Right lobe of liver (tissue), 6 donors: ENCODE measurements around the gene DDX41. TPM values are rescaled to one million over a fixed set of nuclear protein-coding genes. Genes with fewer than 3 reads are reported as not detected.
"Not testable (repeated sequence)": the region's sequence is repeated elsewhere in the genome, so short reads cannot be mapped to it uniquely, and the experiment has no call there.

Experiments
- ATAC-seq, 4 donors: fragments of 200-7000 bp; cut with Tn5 transposase; one replicate each; pipeline ENCODE4 v1.9.1; 2020; ENCODE audit warnings: mild to moderate bottlenecking in 4 of 4, moderate library complexity in 4 of 4
- DNase-seq, 3 donors: peaks; one replicate each; pipeline ENCODE4 v3.0.0-alpha.2; 2020
- H3K27ac ChIP-seq, 3 donors: fragments of 200-600 bp; one replicate each; pipeline ENCODE4 v1.8.0; 2022
- H3K27me3 ChIP-seq, 2 donors: fragments of 200-600 bp; one replicate each; pipeline ENCODE4 v1.8.0; 2022
- H3K36me3 ChIP-seq, 4 donors: fragments of 200-600 bp; sonication (generic) in 1 of 4; one replicate each; pipeline versions ENCODE4 v1.5.1 to v1.8.0; 2017 to 2022; ENCODE audit warnings: control low read depth in 1 of 4
- H3K4me1 ChIP-seq, 4 donors: fragments of 200-600 bp; sonication (generic) in 1 of 4; one replicate each; pipeline versions ENCODE4 v1.5.1 to v1.8.0; 2017 to 2022; ENCODE audit warnings: control low read depth in 1 of 4
- H3K4me3 ChIP-seq, 3 donors: fragments of 200-600 bp; one replicate each; pipeline ENCODE4 v1.8.0; 2022
- H3K9me3 ChIP-seq, 4 donors: fragments of 200-600 bp; sonication (generic) in 1 of 4; one replicate each; pipeline versions ENCODE4 v1.5.1 to v1.8.0; 2017 to 2022; ENCODE audit warnings: control low read depth in 1 of 4
- CTCF ChIP-seq, 4 donors: fragments of 200-600 bp in 3 of 4; fragments of 450-650 bp in 1 of 4; IDR thresholded peaks; one replicate each; pipeline versions ENCODE4 v1.5.1 to v1.8.0; 2016 to 2022; ENCODE audit warnings: antibody characterized with exemption in 4 of 4, mild to moderate bottlenecking in 2 of 4
- POLR2A ChIP-seq: fragments of 450-650 bp; IDR thresholded peaks from one replicate; pipeline ENCODE4 v1.6.1; 2017; ENCODE audit warnings: antibody characterized with exemption, mild to moderate bottlenecking
- WGBS: methylation state at CpG from one replicate; pipeline ENCODE4 v1.1.6; 2018; ENCODE audit warnings: low coverage, low lambda C conversion rate; ENCODE audit not compliant: insufficient coverage; ENCODE audit errors: missing lambda C conversion rate; 5-methylcytosine and 5-hydroxymethylcytosine counted together
- intact Hi-C, 2 donors: fragments of 100-400 bp; cut with DNase I; formaldehyde crosslinking; loops; one replicate each; pipeline versions ENCODE4 v1.11.2 to v1.14.1; 2022
- total RNA-seq, 6 experiments: library from RNA; depleted of rRNA in 2 of 6; stranded (reverse); fragments of >200 nt in 2 of 6; fragmentation: NEBNext Ultra II Directional in 3 of 6; extraction: Animal tissue kit (Norgen Biotek cat#: 25700) in 3 of 6; gene quantifications; one replicate each; pipeline versions ENCODE4 v1.1.0 to v1.2.4, GENCODE V29; 2016 to 2023
- donor health status: DM: no; HTN: yes; CAD: no.
- donor health status: DM: no; HTN: no; CAD: no.
- donor health status: DM: no; HTN: no; CAD: no.
- donor health status: DM: no; HTN: yes; CAD: no.
- donor health status: DM: no; HTN: yes; CAD: no.

The DDX41 gene
- total RNA-seq, 6 experiments from 2014 or later, result 35.1 to 64.8 (median 47.9) TPM

- WGBS, result 74% methylated on average over 3 of the region's 15 CpGs
- Histone ChIP-seq H3K27ac (no peak overlapping the region), H3K27me3 (no peaks in the 10 kb centered on the region), H3K9me3 (no peaks in the 10 kb centered on the region), H3K36me3 (peaks cover 0 to 2% (median 0%) of the 10 kb centered on the region in 4 donors), H3K4me1 (no peaks in the 10 kb centered on the region), H3K4me3 (no peak overlapping the region)
- DNase-seq, result no peak
- intact Hi-C loops, result no loop called here
- no peak for TF ChIP-seq CTCF (IDR thresholded peaks at IDR 0.05)
- TF ChIP-seq POLR2A, result no peak
- no peak for ATAC-seq
These were observed 28.8 kb downstream of the DDX41 start for GRCh38 chr5:177487975-177488374.

- Histone ChIP-seq H3K27me3 (no peaks in the 10 kb centered on the region), H3K27ac (no peak overlapping the region), H3K36me3 (peaks cover 0 to 2% (median 0%) of the 10 kb centered on the region in 4 donors), H3K4me3 (no peak overlapping the region), H3K4me1 (no peaks in the 10 kb centered on the region), H3K9me3 (no peaks in the 10 kb centered on the region)
- intact Hi-C loops, result no loop called here
- ATAC-seq (no peak), DNase-seq (no peak)
- WGBS, result 100% methylated on average over 2 of the region's 8 CpGs
- no peak for TF ChIP-seq POLR2A
- TF ChIP-seq CTCF (IDR thresholded peaks at IDR 0.05), result no peak
These were observed 29.6 kb downstream of the DDX41 start for GRCh38 chr5:177487144-177487543.

GRCh38 chr5:177486256-177486655, 30.5 kb downstream of the DDX41 start:
- H3K27me3 ChIP-seq, result no peaks in the 10 kb centered on the region
- intact Hi-C loops, result no loop called here
- H3K27ac ChIP-seq, result no peak overlapping the region
- ATAC-seq (no peak), DNase-seq (no peak)
- no peak overlapping the region for H3K4me3 ChIP-seq
- no peak for TF ChIP-seq POLR2A
- no peak for TF ChIP-seq CTCF (IDR thresholded peaks at IDR 0.05)
- H3K36me3 ChIP-seq, result peaks cover 0 to 2% (median 0%) of the 10 kb centered on the region in 4 donors
- 90% methylated on average over 2 of the region's 3 CpGs for WGBS
- H3K4me1 ChIP-seq, result no peaks in the 10 kb centered on the region
- no peaks in the 10 kb centered on the region for H3K9me3 ChIP-seq

- intact Hi-C loops, H3K27ac ChIP-seq, H3K27me3 ChIP-seq, H3K9me3 ChIP-seq, DNase-seq, H3K4me3 ChIP-seq, ATAC-seq, H3K4me1 ChIP-seq, H3K36me3 ChIP-seq: not testable (repeated sequence)
- 93% methylated on average over 3 of the region's 3 CpGs for WGBS
These were observed 31.0 kb downstream of the DDX41 start for GRCh38 chr5:177485753-177486152.

GRCh38 chr5:177484902-177485549, 31.7 kb downstream of the DDX41 start:
- no peak for ATAC-seq
- no peaks in the 10 kb centered on the region for H3K27me3 ChIP-seq
- no peak overlapping the region for H3K4me3 ChIP-seq
- intact Hi-C loops, result no loop called here
- H3K9me3 ChIP-seq, result no peaks in the 10 kb centered on the region
- TF ChIP-seq POLR2A, result no peak
- TF ChIP-seq CTCF (IDR thresholded peaks at IDR 0.05), result no peak
- no peak overlapping the region for H3K27ac ChIP-seq
- peaks cover 0 to 4% (median 1%) of the 10 kb centered on the region in 4 donors for H3K4me1 ChIP-seq
- WGBS, result 75% methylated on average over 7 of the region's 13 CpGs
- H3K36me3 ChIP-seq, result peaks cover 0 to 2% (median 0%) of the 10 kb centered on the region in 4 donors
- no peak for DNase-seq
